Activated T-helper 1 cell treated with anti-CD3 and anti-CD28 coated beads, Interleukin-12 subunit alpha, Interleukin-12 subunit beta, Interleukin-2, Interleukin-4 antibody, amounts not matched to agents 30 ng/mL and 10 ng/mL and 1 ng/mL, durations not matched to agents 14 hours and 24 hours and 36 hours (primary cell): ENCODE results near the gene CCL22. TPM values are rescaled to one million over a fixed set of nuclear protein-coding genes. Genes with fewer than 3 reads are reported as not detected.

Source experiments
- DNase-seq: peaks from one replicate; pipeline ENCODE4 v3.0.0; 2021; ENCODE audit warnings: low spot score
- H3K27ac Mint-ChIP-seq: one replicate; pipeline ENCODE4 v1.8.0; 2021; ENCODE audit warnings: mild to moderate bottlenecking, mixed read lengths
- H3K27me3 Mint-ChIP-seq: one replicate; pipeline ENCODE4 v1.8.0; 2022; ENCODE audit warnings: mild to moderate bottlenecking, moderate library complexity, mixed read lengths; ENCODE audit not compliant: insufficient read depth
- H3K36me3 Mint-ChIP-seq: one replicate; pipeline ENCODE4 v1.8.0; 2021; ENCODE audit warnings: low read depth, mixed read lengths
- H3K4me1 Mint-ChIP-seq: one replicate; pipeline ENCODE4 v1.8.0; 2021; ENCODE audit warnings: low read depth, mixed read lengths
- H3K4me3 Mint-ChIP-seq: one replicate; pipeline ENCODE4 v1.8.0; 2021; ENCODE audit warnings: mild to moderate bottlenecking, moderate library complexity, mixed read lengths
- H3K9me3 Mint-ChIP-seq: one replicate; pipeline ENCODE4 v1.8.0; 2021; ENCODE audit warnings: mixed read lengths
- intact Hi-C: fragments of 100-400 bp; cut with micrococcal nuclease; formaldehyde crosslinking; loops from one replicate; pipeline ENCODE4 v1.15.1; 2024
- total RNA-seq: library from RNA; stranded (reverse); gene quantifications from 2 replicates; pipeline ENCODE4 v1.2.3, GENCODE V29; 2022

CCL22 gene
- total RNA-seq, 1 donor from 2014 or later, result 11.4 TPM

DNA sequence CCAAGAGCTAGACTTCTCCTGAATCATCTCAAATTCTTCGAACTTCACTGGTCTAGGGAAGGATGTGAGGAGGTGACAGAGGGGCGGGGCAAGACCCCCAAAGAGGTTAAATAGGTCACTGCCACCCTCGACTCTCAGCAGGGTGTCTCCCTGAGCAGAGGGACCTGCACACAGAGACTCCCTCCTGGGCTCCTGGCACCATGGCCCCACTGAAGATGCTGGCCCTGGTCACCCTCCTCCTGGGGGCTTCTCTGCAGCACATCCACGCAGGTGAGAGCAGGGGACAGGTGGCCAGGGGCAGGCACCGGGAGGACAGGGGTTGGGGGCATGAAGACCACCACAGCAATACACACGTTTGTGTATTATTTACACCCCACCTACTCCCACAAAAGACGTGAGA lies 55.1 kb downstream of the CCL22 start:
- intact Hi-C loops, result no loop called here
- DNase-seq, result no peak
- H3K36me3 Mint-ChIP-seq, result no peaks in the 10 kb centered on the region
- H3K27me3 Mint-ChIP-seq, result peaks cover 2% of the 10 kb centered on the region
- H3K4me3 Mint-ChIP-seq, result no peak overlapping the region
- H3K4me1 Mint-ChIP-seq, result peaks cover 17% of the 10 kb centered on the region
- H3K27ac Mint-ChIP-seq, result no peak overlapping the region
- no peaks in the 10 kb centered on the region for H3K9me3 Mint-ChIP-seq

Other genes with a start within 250 kb of the CCL22 start
- gene PSME3IP1, start 172.7 kb upstream of the CCL22 start, total RNA-seq, result 116 and 124 TPM in 2 replicates
- 36.0 and 36.5 TPM in 2 replicates for gene RSPRY1, start 172.5 kb upstream of the CCL22 start, total RNA-seq
- 29.1 and 29.7 TPM in 2 replicates for gene ARL2BP, start 113.5 kb upstream of the CCL22 start, total RNA-seq
- gene PLLP, start 74.1 kb upstream of the CCL22 start, total RNA-seq, result 0.26 TPM in 1 of 2 replicates, not detected in the other
- gene CX3CL1, start 13.7 kb downstream of the CCL22 start, total RNA-seq, result not detected in 2 replicates
- gene CCL17, start 46.0 kb downstream of the CCL22 start, total RNA-seq, result 1.3 and 1.6 TPM in 2 replicates
- 98.0 and 98.4 TPM in 2 replicates for gene CIAPIN1, start 88.6 kb downstream of the CCL22 start, total RNA-seq
- gene COQ9, start 88.7 kb downstream of the CCL22 start, total RNA-seq, result 51.2 and 51.6 TPM in 2 replicates
- 89.2 and 90.9 TPM in 2 replicates for gene POLR2C, start 103.9 kb downstream of the CCL22 start, total RNA-seq
- gene DOK4, start 127.7 kb downstream of the CCL22 start, total RNA-seq, result 4.4 and 4.9 TPM in 2 replicates
- gene CCDC102A, start 177.8 kb downstream of the CCL22 start, total RNA-seq, result 5.7 and 7.3 TPM in 2 replicates
- 5.8 and 7.4 TPM in 2 replicates for gene ADGRG5, start 183.9 kb downstream of the CCL22 start, total RNA-seq